ENCODE results near the gene ING4. TPM values are rescaled to one million over a fixed set of nuclear protein-coding genes. Genes with fewer than 3 reads are reported as not detected.

ING4 gene
- total RNA-seq, 4 donors from 2014 or later, result 8.3 to 37.0 (median 26.9) TPM

GRCh38 chr12:6684609-6685008, 21.7 kb upstream of the ING4 start:
- WGBS, 2 donors, result 62 to 63% methylated on average over 6 of the region's 6 CpGs
- Histone ChIP-seq H3K4me3 (no peak overlapping the region), H3K36me3 (peaks cover 8 to 69% (median 14%) of the 10 kb centered on the region in 3 donors), H3K27ac (no peak overlapping the region), H3K27me3 (no peaks in the 10 kb centered on the region), H3K9me3 (no peaks in the 10 kb centered on the region), H3K4me1 (peaks cover 7 to 57% (median 19%) of the 10 kb centered on the region in 3 donors)
- intact Hi-C loops (cut with DNase I), result no loop called here
- DNase-seq, result no peak
- TF ChIP-seq CTCF (IDR thresholded peaks at IDR 0.05), result peak in 4 of 6 experiments; percentile 27 to 45 (median 40)
- no peak for TF ChIP-seq POLR2A (IDR thresholded peaks at IDR 0.05)

GRCh38 chr12:6676962-6677361, 14.0 kb upstream of the ING4 start:
- WGBS, 2 donors, result 93 to 100% methylated on average over 5 of the region's 5 CpGs
- intact Hi-C loops (cut with DNase I), result no loop called here
- Histone ChIP-seq H3K27me3 (no peaks in the 10 kb centered on the region), H3K9me3 (no peaks in the 10 kb centered on the region), H3K4me1 (peaks cover 0 to 4% (median 0%) of the 10 kb centered on the region in 3 donors), H3K27ac (no peak overlapping the region), H3K4me3 (no peak overlapping the region), H3K36me3 (peaks cover 46 to 99% (median 67%) of the 10 kb centered on the region in 3 donors)
- no peak for DNase-seq
- TF ChIP-seq POLR2A (IDR thresholded peaks at IDR 0.05) (no peak), CTCF (IDR thresholded peaks at IDR 0.05) (no peak)

GRCh38 chr12:6672143-6672542, 9.2 kb upstream of the ING4 start:
- peaks cover 50 to 100% (median 82%) of the 10 kb centered on the region in 3 donors for H3K36me3 ChIP-seq
- TF ChIP-seq POLR2A (IDR thresholded peaks at IDR 0.05), result no peak
- TF ChIP-seq CTCF (IDR thresholded peaks at IDR 0.05), result no peak
- no peak overlapping the region for H3K4me3 ChIP-seq
- no peaks in the 10 kb centered on the region for H3K4me1 ChIP-seq
- 85 to 97% methylated on average over 7 of the region's 18 CpGs for WGBS, 2 donors
- intact Hi-C loops (cut with DNase I), result no loop called here
- H3K27me3 ChIP-seq, result no peaks in the 10 kb centered on the region
- H3K27ac ChIP-seq, result no peak overlapping the region
- no peaks in the 10 kb centered on the region for H3K9me3 ChIP-seq
- no peak for DNase-seq

- Histone ChIP-seq H3K36me3 (peaks cover 34 to 67% (median 57%) of the 10 kb centered on the region in 3 donors), H3K27me3 (no peaks in the 10 kb centered on the region), H3K9me3 (no peaks in the 10 kb centered on the region), H3K27ac (no peak overlapping the region), H3K4me1 (no peaks in the 10 kb centered on the region), H3K4me3 (no peak overlapping the region)
- intact Hi-C loops (cut with DNase I), result loop anchor here (10.0 kb wide), 1 partner anchor 53 kb away; no protein-coding TSS in a partner anchor
- WGBS, 2 donors, result 65 to 84% methylated on average over 7 of the region's 8 CpGs
- DNase-seq, result no peak
- TF ChIP-seq POLR2A (IDR thresholded peaks at IDR 0.05) (no peak), CTCF (IDR thresholded peaks at IDR 0.05) (peak in 2 of 6 experiments; percentile 18 to 23)
Measured at GRCh38 chr12:6667559-6668210, 4.8 kb upstream of the ING4 start.

- no peaks in the 10 kb centered on the region for H3K27me3 ChIP-seq
- peaks cover 7 to 14% (median 8%) of the 10 kb centered on the region in 3 donors for H3K4me1 ChIP-seq
- intact Hi-C loops (cut with DNase I), result loop anchor here (10.0 kb wide), 1 partner anchor 51 kb away; no protein-coding TSS in a partner anchor
- no peak overlapping the region for H3K27ac ChIP-seq
- peaks cover 19 to 52% (median 42%) of the 10 kb centered on the region in 3 donors for H3K36me3 ChIP-seq
- H3K9me3 ChIP-seq, result no peaks in the 10 kb centered on the region
- WGBS, 2 donors, result 76 to 97% methylated on average over 2 of the region's 2 CpGs
- H3K4me3 ChIP-seq, result no peak overlapping the region
- DNase-seq, result no peak
- TF ChIP-seq POLR2A (IDR thresholded peaks at IDR 0.05), result no peak
- TF ChIP-seq CTCF (IDR thresholded peaks at IDR 0.05), result no peak
Measured at GRCh38 chr12:6666211-6666610, 3.3 kb upstream of the ING4 start.

Data from esophagus squamous epithelium (tissue), 5 donors.